Naive thymus-derived CD4-positive, alpha-beta T cell (primary cell): ENCODE measurements around the gene SAE1. TPM values are rescaled to one million over a fixed set of nuclear protein-coding genes. Genes with fewer than 3 reads are reported as not detected.

Experiments
- ATAC-seq: fragments of 150-1000 bp; cut with Tn5 transposase; 2 replicates; pipeline ENCODE4 v1.10.0; 2021; ENCODE audit warnings: mild to moderate bottlenecking, moderate library complexity
- CTCF ChIA-PET: fragments of 350-600 bp; sonication (Branson Sonifier 250); formaldehyde crosslinking; loops from one replicate; lab custom pipeline; 2021; ENCODE audit warnings: antibody characterized with exemption; lab: Charles Lee
- POLR2A ChIA-PET: fragments of 350-600 bp; sonication (Branson Sonifier 250); formaldehyde crosslinking; loops from one replicate; lab custom pipeline; 2021; ENCODE audit warnings: antibody characterized with exemption, inconsistent platforms; lab: Charles Lee
- DNase-seq, 9 donors: peaks; one replicate each; pipeline versions ENCODE4 v3.0.0 to v3.0.0-alpha.2; 2020 to 2022; ENCODE audit warnings: mixed read lengths in 1 of 9
- H3K27ac ChIP-seq: one replicate; pipeline ENCODE4 v1.7.0; 2013; ENCODE audit warnings: mild to moderate bottlenecking, low read depth, low read length, moderate library complexity
- H3K27me3 ChIP-seq, 2 donors: one replicate each; pipeline ENCODE4 v1.7.0; 2013; ENCODE audit warnings: low read length in 2 of 2, mild to moderate bottlenecking in 2 of 2, moderate library complexity in 2 of 2; ENCODE audit not compliant: control insufficient read depth in 2 of 2, insufficient read depth in 2 of 2
- H3K36me3 ChIP-seq, 3 experiments: 1 replicate in 2 of 3; 2 replicates in 1 of 3; pipeline ENCODE4 v1.7.0; 2013; ENCODE audit warnings: low read length in 3 of 3, mild to moderate bottlenecking in 3 of 3, moderate library complexity in 1 of 3; ENCODE audit not compliant: insufficient read depth in 3 of 3, control insufficient read depth in 2 of 3
- H3K4me1 ChIP-seq, 2 donors: one replicate each; pipeline ENCODE4 v1.7.0; 2013; ENCODE audit warnings: low read length in 2 of 2, mild to moderate bottlenecking in 2 of 2, moderate library complexity in 1 of 2; ENCODE audit not compliant: control insufficient read depth in 2 of 2, insufficient read depth in 2 of 2
- H3K4me3 ChIP-seq: 2 replicates; pipeline ENCODE4 v1.7.0; 2013; ENCODE audit warnings: mild to moderate bottlenecking, low read length
- H3K9me3 ChIP-seq, 3 experiments: 1 replicate in 2 of 3; 2 replicates in 1 of 3; pipeline ENCODE4 v1.7.0; 2013; ENCODE audit warnings: low read length in 3 of 3; ENCODE audit not compliant: control insufficient read depth in 2 of 3
- H3K27ac Mint-ChIP-seq, 9 donors: one replicate each; pipeline ENCODE4 v1.8.0; 2020 to 2022; ENCODE audit warnings: mixed read lengths in 9 of 9, mild to moderate bottlenecking in 8 of 9, moderate library complexity in 5 of 9, inconsistent platforms in 2 of 9
- H3K27me3 Mint-ChIP-seq, 5 donors: one replicate each; pipeline ENCODE4 v1.8.0; 2021 to 2022; ENCODE audit warnings: mixed read lengths in 5 of 5, mild to moderate bottlenecking in 1 of 5
- H3K36me3 Mint-ChIP-seq, 5 donors: one replicate each; pipeline ENCODE4 v1.8.0; 2020 to 2022; ENCODE audit warnings: mixed read lengths in 5 of 5, mild to moderate bottlenecking in 3 of 5, inconsistent platforms in 1 of 5
- H3K4me1 Mint-ChIP-seq, 7 donors: one replicate each; pipeline ENCODE4 v1.8.0; 2020 to 2022; ENCODE audit warnings: mixed read lengths in 7 of 7, mild to moderate bottlenecking in 3 of 7, inconsistent platforms in 1 of 7
- H3K4me3 Mint-ChIP-seq, 10 donors: one replicate each; pipeline ENCODE4 v1.8.0; 2020 to 2022; ENCODE audit warnings: mild to moderate bottlenecking in 10 of 10, mixed read lengths in 10 of 10, moderate library complexity in 6 of 10, inconsistent platforms in 2 of 10
- H3K9me3 Mint-ChIP-seq, 11 donors: one replicate each; pipeline ENCODE4 v1.8.0; 2020 to 2022; ENCODE audit warnings: mixed read lengths in 11 of 11, mild to moderate bottlenecking in 4 of 11, inconsistent platforms in 1 of 11, moderate library complexity in 1 of 11
- intact Hi-C, 2 donors: fragments of 100-400 bp; cut with micrococcal nuclease; formaldehyde crosslinking; loops; one replicate each; pipeline ENCODE4 v1.15.1; 2023
- polyA plus RNA-seq, 2 donors: library from polyadenylated mRNA; unstranded; fragments of 300-500 nt; fragmentation: Illumina TruSeq; gene quantifications; one replicate each; pipeline ENCODE4 v1.2.3, GENCODE V29; 2021
- total RNA-seq, 6 experiments: library from RNA in 5 of 6; stranded (reverse) in 5 of 6; gene quantifications; 1 replicate in 5 of 6; 2 replicates in 1 of 6; pipeline ENCODE4 v1.2.3 and lab custom pipeline; 2021 to 2026

Gene SAE1
- total and polyA plus RNA-seq, 7 experiments from 2014 or later: 34.3 to 181 (median 50.0) TPM

DNA sequence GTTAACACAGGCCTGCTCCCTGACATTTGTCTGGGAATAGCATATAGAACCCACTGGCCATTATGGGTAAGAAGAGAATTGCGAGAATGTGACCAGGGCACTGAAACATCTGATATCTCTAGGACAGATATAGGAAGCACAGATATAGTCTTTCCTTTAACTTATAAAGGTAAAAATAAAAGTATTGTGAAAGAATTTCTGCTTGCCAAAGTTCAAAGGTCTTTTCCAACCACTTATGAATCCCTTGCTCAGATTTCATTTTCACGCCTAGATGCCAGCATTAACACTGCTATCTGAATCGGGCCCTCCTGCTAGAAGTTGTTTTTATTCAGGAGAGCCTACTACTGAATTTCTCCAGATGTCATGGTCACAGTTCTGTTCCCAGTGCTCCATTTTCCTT, 72.6 kb downstream of the SAE1 start:
- Mint-ChIP-seq H3K36me3 (peaks cover 7 to 39% (median 28%) of the 10 kb centered on the region in 5 donors), H3K4me3 (peak overlapping the region in 1 of 10 donors; percentile 37), H3K27ac (peak overlapping the region in 8 of 9 donors; percentile 12 to 84 (median 61)), H3K27me3 (no peaks in the 10 kb centered on the region), H3K4me1 (peaks cover 14 to 37% (median 28%) of the 10 kb centered on the region in 7 donors), H3K9me3 (no peaks in the 10 kb centered on the region)
- intact Hi-C loops: no loop called here
- H3K9me3 ChIP-seq: no peaks in the 10 kb centered on the region
- DNase-seq (no peak), ATAC-seq (no peak)
- peaks cover 0 to 7% of the 10 kb centered on the region in 2 donors for H3K4me1 ChIP-seq
- H3K36me3 ChIP-seq: peaks cover 5 to 65% (median 11%) of the 10 kb centered on the region in 3 experiments
- ChIA-PET CTCF (interaction anchor here (1.5 kb wide), 1 partner anchor 17 kb away, joined by 3 read pairs; no protein-coding TSS in a partner anchor), POLR2A (no interaction called here)
- H3K27me3 ChIP-seq: no peaks in the 10 kb centered on the region
- no peak overlapping the region for H3K27ac ChIP-seq
- H3K4me3 ChIP-seq: no peak overlapping the region

DNA sequence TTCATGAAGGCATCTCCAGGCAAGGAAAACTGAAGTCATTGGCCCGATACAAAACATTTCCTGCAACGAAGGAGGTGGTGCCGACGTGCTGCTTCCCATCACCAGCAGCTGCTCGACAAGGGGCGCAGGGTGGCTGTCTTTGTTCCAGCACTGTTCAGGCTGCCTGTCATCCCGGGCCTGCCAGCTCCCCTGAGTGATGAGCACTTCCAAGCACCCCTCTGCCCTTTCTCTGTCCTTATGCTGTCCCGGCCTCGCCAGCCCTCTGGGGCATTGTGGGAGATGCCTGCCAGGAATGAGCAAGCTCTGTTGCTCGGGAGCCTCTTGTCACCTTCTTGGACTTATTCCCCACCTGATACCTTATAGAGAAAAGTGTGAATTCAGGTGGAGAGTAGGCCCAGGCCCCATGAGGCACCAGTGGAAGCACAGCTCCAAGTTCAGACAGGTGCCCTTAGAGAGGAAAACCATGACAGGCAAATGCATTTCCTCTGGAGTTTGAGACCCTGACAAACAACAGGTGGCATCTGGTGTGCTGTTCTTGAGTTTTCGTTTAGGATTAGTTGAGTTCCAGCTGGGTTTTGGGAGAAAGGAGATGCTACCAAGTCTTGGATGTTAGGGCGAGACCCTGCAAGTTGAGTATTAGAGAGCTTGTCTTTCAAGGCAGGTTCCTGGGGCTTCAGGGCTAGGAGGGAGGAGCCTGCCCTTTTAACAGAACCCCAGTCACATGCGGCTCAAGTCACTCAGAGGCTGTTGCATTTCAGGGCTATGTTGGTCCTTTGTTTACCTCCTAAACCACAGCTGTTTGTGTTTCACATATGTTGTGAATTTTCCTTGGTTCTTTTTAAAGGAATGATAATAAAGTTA, 78.9 kb downstream of the SAE1 start:
- no peaks in the 10 kb centered on the region for H3K27me3 Mint-ChIP-seq
- DNase-seq (no peak), ATAC-seq (no peak)
- H3K4me1 Mint-ChIP-seq: peaks cover 8 to 36% (median 14%) of the 10 kb centered on the region in 7 donors
- ChIA-PET POLR2A (interaction anchor here (1.3 to 6.4 kb wide), 12 partner anchors 16 to 96 kb away, joined by 6 to 67 read pairs (median 10); partner anchors contain the start of gene ZC3H4), CTCF (interaction anchor here (1.1 to 6.8 kb wide), 16 partner anchors 11 to 196 kb away, joined by 3 to 183 read pairs (median 14); partner anchors contain the start of genes CCDC9 and SAE1)
- peak overlapping the region in 8 of 9 donors; percentile 35 to 87 (median 64) for H3K27ac Mint-ChIP-seq
- H3K4me3 Mint-ChIP-seq: no peak overlapping the region
- peaks cover 8 to 10% of the 10 kb centered on the region in 2 donors for H3K4me1 ChIP-seq
- H3K9me3 ChIP-seq: no peaks in the 10 kb centered on the region
- intact Hi-C loops: loop anchor here (1.0 kb wide), 7 partner anchors 17 to 79 kb away; partner anchors contain the start of gene SAE1 (in 1 of the 2)
- no peaks in the 10 kb centered on the region for H3K27me3 ChIP-seq
- H3K4me3 ChIP-seq: no peak overlapping the region
- H3K36me3 ChIP-seq: peaks cover 5 to 57% (median 11%) of the 10 kb centered on the region in 3 experiments
- H3K27ac ChIP-seq: no peak overlapping the region
- H3K9me3 Mint-ChIP-seq: no peaks in the 10 kb centered on the region
- H3K36me3 Mint-ChIP-seq: peaks cover 0 to 47% (median 20%) of the 10 kb centered on the region in 5 donors

DNA sequence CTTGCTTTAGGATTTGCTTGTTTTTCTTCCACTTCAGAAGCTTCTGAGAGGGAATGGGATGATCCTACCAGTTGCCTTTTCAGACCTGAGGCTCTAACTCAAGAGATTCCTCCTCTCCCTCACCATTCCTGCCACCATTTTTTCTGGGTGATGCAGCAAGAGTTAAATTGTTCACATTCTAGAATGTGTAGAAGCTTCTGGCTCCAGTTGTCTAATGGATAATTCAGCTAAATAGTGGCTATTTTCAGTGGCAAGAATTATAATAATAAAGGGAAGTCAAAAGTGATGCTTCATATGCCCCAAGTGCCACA, 79.5 kb downstream of the SAE1 start:
- H3K27ac Mint-ChIP-seq: peak overlapping the region in 4 of 9 donors; percentile 31 to 88 (median 87)

DNA sequence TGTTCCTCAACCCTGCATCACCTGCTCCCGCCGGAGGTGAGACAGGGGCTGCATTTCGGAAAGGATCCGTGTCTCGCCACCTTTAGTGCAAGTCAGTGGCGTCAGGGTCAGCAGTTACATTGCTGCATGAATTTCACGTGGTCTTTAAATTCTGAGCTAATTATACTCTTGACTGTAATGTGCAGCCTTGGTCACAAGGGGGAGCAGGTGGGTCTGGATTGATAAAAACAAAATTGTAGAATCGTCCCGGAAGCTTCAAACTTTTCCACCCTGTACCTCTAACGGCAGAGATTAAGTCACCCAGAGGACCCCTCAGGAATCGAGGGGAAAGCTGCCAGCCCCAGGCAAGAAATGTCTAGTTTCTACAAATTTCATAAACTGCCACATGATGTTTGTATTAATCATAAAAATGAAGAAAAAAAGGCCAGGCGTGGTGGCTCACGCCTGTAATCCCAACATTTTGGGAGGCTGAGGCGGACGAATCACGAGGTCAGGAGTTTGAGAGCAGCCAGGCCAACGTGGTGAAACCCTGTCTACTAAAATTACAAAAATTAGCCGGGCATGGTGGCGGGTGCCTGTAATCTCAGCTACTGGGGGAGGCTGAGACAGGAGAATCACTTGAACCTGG, 80.2 kb downstream of the SAE1 start:
- no peak overlapping the region for H3K4me3 ChIP-seq
- H3K4me3 Mint-ChIP-seq: peak overlapping the region in 8 of 10 donors; percentile 5 to 53 (median 18)
- peaks cover 0 to 37% (median 11%) of the 10 kb centered on the region in 5 donors for H3K36me3 Mint-ChIP-seq

More for the DNA sequence above, 79.5 kb downstream of the SAE1 start:
- intact Hi-C loops: loop anchor here (1.0 kb wide), 7 partner anchors 16 to 80 kb away; partner anchors contain the start of gene SAE1 (in 1 of the 2)
- peaks cover 8 to 33% (median 14%) of the 10 kb centered on the region in 7 donors for H3K4me1 Mint-ChIP-seq
- H3K27me3 ChIP-seq: no peaks in the 10 kb centered on the region
- peaks cover 8 to 10% of the 10 kb centered on the region in 2 donors for H3K4me1 ChIP-seq
- ChIA-PET POLR2A (interaction anchor here (0.6 to 6.4 kb wide), 20 partner anchors 10 to 97 kb away, joined by 3 to 67 read pairs (median 7); partner anchors contain the start of genes SAE1 and ZC3H4), CTCF (interaction anchor here (0.6 to 6.8 kb wide), 23 partner anchors 12 to 1794 kb away, joined by 3 to 183 read pairs (median 10); partner anchors contain the start of genes CCDC9 and SAE1)
- ATAC-seq (no peak), DNase-seq (no peak)
- H3K9me3 Mint-ChIP-seq: no peaks in the 10 kb centered on the region
- no peaks in the 10 kb centered on the region for H3K27me3 Mint-ChIP-seq
- no peak overlapping the region for H3K4me3 Mint-ChIP-seq
- H3K4me3 ChIP-seq: no peak overlapping the region
- H3K9me3 ChIP-seq: no peaks in the 10 kb centered on the region
- H3K36me3 ChIP-seq: peaks cover 5 to 51% (median 5%) of the 10 kb centered on the region in 3 experiments
- no peak overlapping the region for H3K27ac ChIP-seq
- H3K36me3 Mint-ChIP-seq: peaks cover 0 to 41% (median 14%) of the 10 kb centered on the region in 5 donors

DNA sequence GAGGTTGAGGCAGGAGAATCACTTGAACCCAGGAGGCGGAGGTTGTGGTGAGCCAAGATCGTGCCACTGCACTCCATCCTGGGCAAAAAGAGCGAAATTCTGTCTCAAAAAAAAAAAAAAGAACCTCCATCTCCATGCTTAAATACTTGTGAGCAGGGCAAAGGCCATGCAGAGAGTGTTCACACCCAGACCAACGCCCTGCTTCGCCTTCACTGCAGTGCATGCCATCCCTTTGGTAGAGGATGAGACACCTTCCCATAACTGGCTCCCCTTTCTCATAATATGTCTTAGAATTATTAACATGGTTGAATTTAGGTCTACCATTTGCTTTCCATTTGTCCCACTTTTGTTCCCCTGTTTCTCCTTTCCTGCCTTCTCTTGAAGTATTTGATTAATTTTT, 84.9 kb downstream of the SAE1 start:
- no peak overlapping the region for H3K4me3 Mint-ChIP-seq
- intact Hi-C loops: no loop called here
- ATAC-seq: no peak
- Histone ChIP-seq H3K4me1 (peaks cover 5 to 7% of the 10 kb centered on the region in 2 donors), H3K27me3 (no peaks in the 10 kb centered on the region), H3K4me3 (no peak overlapping the region), H3K36me3 (no peaks in the 10 kb centered on the region), H3K9me3 (no peaks in the 10 kb centered on the region), H3K27ac (no peak overlapping the region)
- CTCF ChIA-PET: interaction anchor here (1.0 kb wide), 1 partner anchor 29 kb away, joined by 4 read pairs; no protein-coding TSS in a partner anchor
- H3K27me3 Mint-ChIP-seq: no peaks in the 10 kb centered on the region
- peak overlapping the region in 2 of 9 donors; percentile 3 to 30 for H3K27ac Mint-ChIP-seq
- peaks cover 3 to 12% (median 6%) of the 10 kb centered on the region in 7 donors for H3K4me1 Mint-ChIP-seq
- H3K36me3 Mint-ChIP-seq: peaks cover 0 to 4% (median 3%) of the 10 kb centered on the region in 5 donors
- POLR2A ChIA-PET: interaction anchor here (0.6 to 1.0 kb wide), 4 partner anchors 10 to 594 kb away, joined by 3 to 5 read pairs (median 4); no protein-coding TSS in a partner anchor
- DNase-seq: no peak
- no peaks in the 10 kb centered on the region for H3K9me3 Mint-ChIP-seq

More for the DNA sequence above, 80.2 kb downstream of the SAE1 start:
- CTCF ChIA-PET: interaction anchor here (0.6 to 6.8 kb wide), 28 partner anchors 9 to 1795 kb away, joined by 3 to 183 read pairs (median 8); partner anchors contain the start of genes CCDC9 and SAE1
- Histone ChIP-seq H3K27me3 (no peaks in the 10 kb centered on the region), H3K36me3 (peaks cover 0 to 44% (median 4%) of the 10 kb centered on the region in 3 experiments), H3K4me1 (peaks cover 8 to 10% of the 10 kb centered on the region in 2 donors), H3K27ac (peak overlapping the region; percentile 49), H3K9me3 (no peaks in the 10 kb centered on the region)
- peak; percentile 97 for ATAC-seq
- peak; percentile 51 to 83 (median 76) for DNase-seq
- peak overlapping the region; percentile 55 to 88 (median 82) for H3K27ac Mint-ChIP-seq
- intact Hi-C loops: loop anchor here (1.0 kb wide), 7 partner anchors 15 to 81 kb away; partner anchors contain the start of gene SAE1 (in 1 of the 2)
- H3K27me3 Mint-ChIP-seq: no peaks in the 10 kb centered on the region
- no peaks in the 10 kb centered on the region for H3K9me3 Mint-ChIP-seq
- peaks cover 8 to 30% (median 14%) of the 10 kb centered on the region in 7 donors for H3K4me1 Mint-ChIP-seq
- POLR2A ChIA-PET: interaction anchor here (0.6 to 6.4 kb wide), 21 partner anchors 9 to 97 kb away, joined by 3 to 67 read pairs (median 6); partner anchors contain the start of genes SAE1 and ZC3H4
